Measurements from ENCODE around the gene RFXAP.

DNA sequence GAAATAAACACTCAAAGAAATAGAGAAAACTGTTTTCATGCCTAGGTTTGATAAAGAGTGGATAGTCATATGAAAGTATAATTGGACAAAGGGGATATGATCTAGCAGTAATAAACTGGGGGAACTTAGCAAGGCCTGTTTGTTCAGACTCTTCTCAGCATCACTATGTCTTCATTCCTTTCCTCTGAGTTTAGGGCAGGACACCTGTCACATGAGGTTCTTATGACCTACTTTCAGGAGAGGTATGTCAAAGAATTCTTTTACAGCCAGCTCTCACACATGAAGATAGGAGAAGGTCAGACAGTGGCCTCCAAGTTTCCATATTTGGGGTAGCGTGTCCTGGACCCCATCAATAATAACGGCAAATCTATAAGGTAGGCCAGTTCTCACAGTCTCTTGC, 11.4 kb upstream of the RFXAP start:
- TF ChIP-seq, protein P1, sequence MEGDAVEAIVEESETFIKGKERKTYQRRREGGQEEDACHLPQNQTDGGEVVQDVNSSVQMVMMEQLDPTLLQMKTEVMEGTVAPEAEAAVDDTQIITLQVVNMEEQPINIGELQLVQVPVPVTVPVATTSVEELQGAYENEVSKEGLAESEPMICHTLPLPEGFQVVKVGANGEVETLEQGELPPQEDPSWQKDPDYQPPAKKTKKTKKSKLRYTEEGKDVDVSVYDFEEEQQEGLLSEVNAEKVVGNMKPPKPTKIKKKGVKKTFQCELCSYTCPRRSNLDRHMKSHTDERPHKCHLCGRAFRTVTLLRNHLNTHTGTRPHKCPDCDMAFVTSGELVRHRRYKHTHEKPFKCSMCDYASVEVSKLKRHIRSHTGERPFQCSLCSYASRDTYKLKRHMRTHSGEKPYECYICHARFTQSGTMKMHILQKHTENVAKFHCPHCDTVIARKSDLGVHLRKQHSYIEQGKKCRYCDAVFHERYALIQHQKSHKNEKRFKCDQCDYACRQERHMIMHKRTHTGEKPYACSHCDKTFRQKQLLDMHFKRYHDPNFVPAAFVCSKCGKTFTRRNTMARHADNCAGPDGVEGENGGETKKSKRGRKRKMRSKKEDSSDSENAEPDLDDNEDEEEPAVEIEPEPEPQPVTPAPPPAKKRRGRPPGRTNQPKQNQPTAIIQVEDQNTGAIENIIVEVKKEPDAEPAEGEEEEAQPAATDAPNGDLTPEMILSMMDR (IDR thresholded peaks at IDR 0.05; ENCODE audit: poor library complexity, severe bottlenecking), result no peak
- TF ChIP-seq RAD21 (conservative IDR thresholded peaks at IDR 0.05) (no peak), SMC3 (conservative IDR thresholded peaks at IDR 0.05; ENCODE audit: poor library complexity) (no peak), EP300 (conservative IDR thresholded peaks at IDR 0.05; ENCODE audit: poor library complexity, severe bottlenecking) (no peak), MXI1 (conservative IDR thresholded peaks at IDR 0.05; ENCODE audit: poor library complexity, severe bottlenecking) (no peak), EZH2 (IDR thresholded peaks at IDR 0.05; ENCODE audit: borderline replicate concordance, insufficient read depth, low read length, poor library complexity, severe bottlenecking) (no peak)
- TF ChIP-seq, protein P2, sequence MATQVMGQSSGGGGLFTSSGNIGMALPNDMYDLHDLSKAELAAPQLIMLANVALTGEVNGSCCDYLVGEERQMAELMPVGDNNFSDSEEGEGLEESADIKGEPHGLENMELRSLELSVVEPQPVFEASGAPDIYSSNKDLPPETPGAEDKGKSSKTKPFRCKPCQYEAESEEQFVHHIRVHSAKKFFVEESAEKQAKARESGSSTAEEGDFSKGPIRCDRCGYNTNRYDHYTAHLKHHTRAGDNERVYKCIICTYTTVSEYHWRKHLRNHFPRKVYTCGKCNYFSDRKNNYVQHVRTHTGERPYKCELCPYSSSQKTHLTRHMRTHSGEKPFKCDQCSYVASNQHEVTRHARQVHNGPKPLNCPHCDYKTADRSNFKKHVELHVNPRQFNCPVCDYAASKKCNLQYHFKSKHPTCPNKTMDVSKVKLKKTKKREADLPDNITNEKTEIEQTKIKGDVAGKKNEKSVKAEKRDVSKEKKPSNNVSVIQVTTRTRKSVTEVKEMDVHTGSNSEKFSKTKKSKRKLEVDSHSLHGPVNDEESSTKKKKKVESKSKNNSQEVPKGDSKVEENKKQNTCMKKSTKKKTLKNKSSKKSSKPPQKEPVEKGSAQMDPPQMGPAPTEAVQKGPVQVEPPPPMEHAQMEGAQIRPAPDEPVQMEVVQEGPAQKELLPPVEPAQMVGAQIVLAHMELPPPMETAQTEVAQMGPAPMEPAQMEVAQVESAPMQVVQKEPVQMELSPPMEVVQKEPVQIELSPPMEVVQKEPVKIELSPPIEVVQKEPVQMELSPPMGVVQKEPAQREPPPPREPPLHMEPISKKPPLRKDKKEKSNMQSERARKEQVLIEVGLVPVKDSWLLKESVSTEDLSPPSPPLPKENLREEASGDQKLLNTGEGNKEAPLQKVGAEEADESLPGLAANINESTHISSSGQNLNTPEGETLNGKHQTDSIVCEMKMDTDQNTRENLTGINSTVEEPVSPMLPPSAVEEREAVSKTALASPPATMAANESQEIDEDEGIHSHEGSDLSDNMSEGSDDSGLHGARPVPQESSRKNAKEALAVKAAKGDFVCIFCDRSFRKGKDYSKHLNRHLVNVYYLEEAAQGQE (IDR thresholded peaks at IDR 0.05; ENCODE audit: borderline replicate concordance), result no peak
